ENCODE measurements around the gene PRKG2. TPM values are rescaled to one million over a fixed set of nuclear protein-coding genes. Genes with fewer than 3 reads are reported as not detected.

The PRKG2 gene
- total and polyA plus RNA-seq, 2 of the 13 experiments (the other 11 are each of a cell fraction or from before 2014, with no cell fraction given) = 0.04 TPM

DNA sequence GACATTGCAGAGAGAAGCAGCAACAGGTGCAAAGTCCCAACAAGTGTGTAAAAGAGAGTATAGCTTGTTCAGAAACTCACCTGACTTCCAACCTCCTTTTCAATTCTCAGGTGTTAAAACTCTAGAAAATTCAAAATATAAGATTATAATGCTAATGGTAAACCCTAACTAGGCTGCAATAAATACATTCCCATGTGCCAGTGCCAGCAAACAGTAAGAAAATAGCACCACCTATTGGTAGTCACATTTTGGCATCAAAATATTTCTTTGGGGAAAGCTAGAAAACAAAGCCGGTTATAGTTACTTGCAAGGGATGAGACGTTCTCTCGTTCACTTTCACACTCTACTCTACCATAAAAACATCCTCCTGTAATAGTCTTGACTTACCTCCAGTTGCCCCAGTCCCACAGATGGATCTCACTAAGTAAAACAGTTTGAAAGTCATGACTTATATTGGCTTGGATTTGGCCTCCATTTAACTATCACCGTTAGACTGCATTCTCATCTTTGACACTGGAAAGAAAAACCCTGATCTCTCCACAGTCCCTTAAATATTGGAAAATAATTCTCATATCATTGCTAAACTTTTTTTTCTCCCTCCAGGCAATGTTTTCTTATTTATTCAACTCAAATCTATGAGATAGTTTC, 174.9 kb downstream of the PRKG2 start:
- Histone ChIP-seq H3K9me3 (ENCODE audit: low read length) (no peaks in the 10 kb centered on the region), H3K79me2 (ENCODE audit: insufficient read depth, low read length) (no peaks in the 10 kb centered on the region), H3K4me1 (ENCODE audit: insufficient read depth, low read length) (no peaks in the 10 kb centered on the region), H3K27ac (ENCODE audit: extremely low read length, insufficient read depth, low read length) (no peak overlapping the region), H4K20me1 (ENCODE audit: insufficient read depth, low read length) (no peaks in the 10 kb centered on the region), H3K36me3 (replicated peaks in 1 of 2; ENCODE audit: control insufficient read depth in 1 of 2, insufficient read depth in 2 of 2, low read length in 2 of 2) (no peaks in the 10 kb centered on the region), H2AFZ (ENCODE audit: low read length) (no peak overlapping the region), H3K4me2 (ENCODE audit: low read depth, low read length) (no peak overlapping the region), H3K9ac (ENCODE audit: insufficient read depth, low read depth, low read length) (no peak overlapping the region), H3K27me3 (ENCODE audit: control insufficient read depth in 1 of 2, insufficient read depth in 2 of 2, low read length in 2 of 2) (no peaks in the 10 kb centered on the region), H3K4me3 (replicated peaks in 1 of 3; ENCODE audit: insufficient read depth in 1 of 3, low read depth in 2 of 3, low read length in 3 of 3) (no peak overlapping the region)
- POLR2A ChIA-PET = no interaction called here
- TF ChIP-seq SMC3 (IDR thresholded peaks at IDR 0.05; ENCODE audit: low read length) = peak; percentile 8; the same call in 1 of the 2 replicates
- no peak for TF ChIP-seq ZNF570 (CRISPR knock-in tag; IDR thresholded peaks at IDR 0.05; ENCODE audit: borderline replicate concordance)
- TF ChIP-seq CTCF (CRISPR knock-in tag; IDR thresholded peaks at IDR 0.05) = peak; percentile 64
- peak; percentile 64 for TF ChIP-seq STAG1 (CRISPR knock-in tag; IDR thresholded peaks at IDR 0.05)
- CTCF ChIA-PET (ENCODE audit: low intra/inter-chr PET ratio, low total read pairs) = interaction anchor here (1.3 to 1.5 kb wide), 2 partner anchors 674 to 678 kb away, joined by 5 to 11 read pairs; no protein-coding TSS in a partner anchor
- WGBS (ENCODE audit: low lambda C conversion rate) = 1% methylated on average over 4 of the region's 4 CpGs
- intact Hi-C loops (cut with micrococcal nuclease; ENCODE audit: unreplicated experiment) (loop anchor here (2.0 kb wide), 1 partner anchor 421 kb away; no protein-coding TSS in a partner anchor), in situ Hi-C loops (cut with HindIII; ENCODE audit: extremely low pct_ligation_motif_present, low pct_unique_long_range_greater_than_20kb) (no loop called here)
- DNase-seq (ENCODE audit: low spot score) (no peak), FAIRE-seq (no peak), ATAC-seq (0 out of 3 replicates have a peak, but pooled peaks have one; percentile 22)
- BruUV-seq (replicated peaks) = no TSS peak

GRCh38 chr4:81039351-81039972, 175.6 kb downstream of the PRKG2 start:
- DNase-seq (ENCODE audit: low spot score) (no peak), ATAC-seq (no peak), FAIRE-seq (no peak)
- H3K9ac ChIP-seq (ENCODE audit: insufficient read depth, low read depth, low read length) = no peak overlapping the region
- no peak overlapping the region for H3K4me2 ChIP-seq (ENCODE audit: low read depth, low read length)
- BruUV-seq (replicated peaks) = no TSS peak
- no peaks in the 10 kb centered on the region for H3K4me1 ChIP-seq (ENCODE audit: insufficient read depth, low read length)
- H2AFZ ChIP-seq (ENCODE audit: low read length) = no peak overlapping the region
- ChIA-PET CTCF (ENCODE audit: low intra/inter-chr PET ratio, low total read pairs) (interaction anchor here (1.3 to 1.5 kb wide), 2 partner anchors 673 to 677 kb away, joined by 5 to 11 read pairs; no protein-coding TSS in a partner anchor), POLR2A (no interaction called here)
- in situ Hi-C loops (cut with HindIII; ENCODE audit: extremely low pct_ligation_motif_present, low pct_unique_long_range_greater_than_20kb) (loop anchor here (5.0 kb wide), 1 partner anchor 672 kb away; no protein-coding TSS in a partner anchor), intact Hi-C loops (cut with micrococcal nuclease; ENCODE audit: unreplicated experiment) (no loop called here)
- H3K4me3 ChIP-seq (replicated peaks in 1 of 3; ENCODE audit: insufficient read depth in 1 of 3, low read depth in 2 of 3, low read length in 3 of 3) = no peak overlapping the region
- no peak overlapping the region for H3K27ac ChIP-seq (ENCODE audit: extremely low read length, insufficient read depth, low read length)
- WGBS (ENCODE audit: low lambda C conversion rate) = 0% methylated on average over 4 of the region's 4 CpGs
- H3K36me3 ChIP-seq (replicated peaks in 1 of 2; ENCODE audit: control insufficient read depth in 1 of 2, insufficient read depth in 2 of 2, low read length in 2 of 2) = no peaks in the 10 kb centered on the region
- no peaks in the 10 kb centered on the region for H4K20me1 ChIP-seq (ENCODE audit: insufficient read depth, low read length)
- no peaks in the 10 kb centered on the region for H3K27me3 ChIP-seq (ENCODE audit: control insufficient read depth in 1 of 2, insufficient read depth in 2 of 2, low read length in 2 of 2)
- H3K79me2 ChIP-seq (ENCODE audit: insufficient read depth, low read length) = no peaks in the 10 kb centered on the region
- TF ChIP-seq GATAD2A (CRISPR knock-in tag; IDR thresholded peaks at IDR 0.05) = no peak
- TF ChIP-seq CEBPB (IDR thresholded peaks at IDR 0.05; ENCODE audit: borderline replicate concordance, low read depth, low read length) = peak; percentile 25; the same call in 1 of the 2 replicates
- no peaks in the 10 kb centered on the region for H3K9me3 ChIP-seq (ENCODE audit: low read length)
